ENCODE data around the gene NUDCD3. TPM values are rescaled to one million over a fixed set of nuclear protein-coding genes. Genes with fewer than 3 reads are reported as not detected.

The NUDCD3 gene
- total RNA-seq, 1 donor from 2014 or later, result 35.4 TPM

- peaks cover 7% of the 10 kb centered on the region for H3K27me3 Mint-ChIP-seq (ENCODE audit: insufficient read depth, low read depth)
- Histone ChIP-seq H3K9ac (no peak overlapping the region), H3K27me3 (peaks cover 7% of the 10 kb centered on the region), H4K20me1 (ENCODE audit: low read depth) (no peaks in the 10 kb centered on the region), H3K9me3 (ENCODE audit: low read depth) (no peaks in the 10 kb centered on the region), H3K4me2 (no peak overlapping the region), H3K79me2 (ENCODE audit: low read depth) (no peaks in the 10 kb centered on the region), H3F3A (ENCODE audit: low read depth) (no peaks in the 10 kb centered on the region), H2AFZ (replicated peaks) (no peak overlapping the region), H3K4me1 (no peaks in the 10 kb centered on the region), H3K4me3 (no peak overlapping the region), H3K36me3 (no peaks in the 10 kb centered on the region), H3K27ac (no peak overlapping the region)
- DNase-seq (ENCODE audit: low spot score), result no peak
- no peaks in the 10 kb centered on the region for H3K4me1 Mint-ChIP-seq
- no peak overlapping the region for H3K27ac Mint-ChIP-seq
- no peaks in the 10 kb centered on the region for H3K9me3 Mint-ChIP-seq
- H3K36me3 Mint-ChIP-seq, result no peaks in the 10 kb centered on the region
- no peak for TF ChIP-seq EZH2 (IDR thresholded peaks at IDR 0.05)
- TF ChIP-seq, protein P1, sequence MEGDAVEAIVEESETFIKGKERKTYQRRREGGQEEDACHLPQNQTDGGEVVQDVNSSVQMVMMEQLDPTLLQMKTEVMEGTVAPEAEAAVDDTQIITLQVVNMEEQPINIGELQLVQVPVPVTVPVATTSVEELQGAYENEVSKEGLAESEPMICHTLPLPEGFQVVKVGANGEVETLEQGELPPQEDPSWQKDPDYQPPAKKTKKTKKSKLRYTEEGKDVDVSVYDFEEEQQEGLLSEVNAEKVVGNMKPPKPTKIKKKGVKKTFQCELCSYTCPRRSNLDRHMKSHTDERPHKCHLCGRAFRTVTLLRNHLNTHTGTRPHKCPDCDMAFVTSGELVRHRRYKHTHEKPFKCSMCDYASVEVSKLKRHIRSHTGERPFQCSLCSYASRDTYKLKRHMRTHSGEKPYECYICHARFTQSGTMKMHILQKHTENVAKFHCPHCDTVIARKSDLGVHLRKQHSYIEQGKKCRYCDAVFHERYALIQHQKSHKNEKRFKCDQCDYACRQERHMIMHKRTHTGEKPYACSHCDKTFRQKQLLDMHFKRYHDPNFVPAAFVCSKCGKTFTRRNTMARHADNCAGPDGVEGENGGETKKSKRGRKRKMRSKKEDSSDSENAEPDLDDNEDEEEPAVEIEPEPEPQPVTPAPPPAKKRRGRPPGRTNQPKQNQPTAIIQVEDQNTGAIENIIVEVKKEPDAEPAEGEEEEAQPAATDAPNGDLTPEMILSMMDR (IDR thresholded peaks at IDR 0.05), result no peak
- TF ChIP-seq EZH2phosphoT487 (IDR thresholded peaks at IDR 0.05), result no peak
- H3K4me3 Mint-ChIP-seq, result no peak overlapping the region
Observed at GRCh38 chr7:44375926-44376342, 114.5 kb downstream of the NUDCD3 start.

- no peak overlapping the region for H3K27ac Mint-ChIP-seq
- H3K36me3 ChIP-seq, result no peaks in the 10 kb centered on the region
Observed at GRCh38 chr7:44375236-44375699, 115.2 kb downstream of the NUDCD3 start.

GRCh38 chr7:44374007-44374763 is 116.3 kb downstream of the NUDCD3 start:
- Histone ChIP-seq H3K9me3 (ENCODE audit: low read depth) (no peaks in the 10 kb centered on the region), H3K79me2 (ENCODE audit: low read depth) (no peaks in the 10 kb centered on the region), H3K9ac (no peak overlapping the region), H3F3A (ENCODE audit: low read depth) (no peaks in the 10 kb centered on the region), H4K20me1 (ENCODE audit: low read depth) (no peaks in the 10 kb centered on the region), H3K4me1 (no peaks in the 10 kb centered on the region), H3K4me3 (no peak overlapping the region), H3K27ac (no peak overlapping the region), H3K4me2 (no peak overlapping the region), H2AFZ (replicated peaks) (no peak overlapping the region), H3K36me3 (no peaks in the 10 kb centered on the region), H3K27me3 (peaks cover 14% of the 10 kb centered on the region)
- Mint-ChIP-seq H3K27ac (no peak overlapping the region), H3K27me3 (ENCODE audit: insufficient read depth, low read depth) (peaks cover 7% of the 10 kb centered on the region), H3K9me3 (no peaks in the 10 kb centered on the region), H3K4me1 (no peaks in the 10 kb centered on the region), H3K4me3 (no peak overlapping the region), H3K36me3 (no peaks in the 10 kb centered on the region)
- DNase-seq (ENCODE audit: low spot score), result no peak
- no peak for TF ChIP-seq EZH2 (IDR thresholded peaks at IDR 0.05)
- TF ChIP-seq, protein P1 (IDR thresholded peaks at IDR 0.05), result no peak
- no peak for TF ChIP-seq EZH2phosphoT487 (IDR thresholded peaks at IDR 0.05)

More at GRCh38 chr7:44375236-44375699, 115.2 kb downstream of the NUDCD3 start:
- Histone ChIP-seq H3F3A (ENCODE audit: low read depth) (no peaks in the 10 kb centered on the region), H2AFZ (replicated peaks) (no peak overlapping the region), H3K4me1 (no peaks in the 10 kb centered on the region), H4K20me1 (ENCODE audit: low read depth) (no peaks in the 10 kb centered on the region), H3K9me3 (ENCODE audit: low read depth) (no peaks in the 10 kb centered on the region), H3K4me2 (no peak overlapping the region), H3K27ac (no peak overlapping the region), H3K4me3 (no peak overlapping the region), H3K27me3 (peaks cover 14% of the 10 kb centered on the region), H3K9ac (no peak overlapping the region), H3K79me2 (ENCODE audit: low read depth) (no peaks in the 10 kb centered on the region)
- Mint-ChIP-seq H3K27me3 (ENCODE audit: insufficient read depth, low read depth) (peaks cover 7% of the 10 kb centered on the region), H3K4me3 (no peak overlapping the region), H3K9me3 (no peaks in the 10 kb centered on the region), H3K4me1 (no peaks in the 10 kb centered on the region), H3K36me3 (no peaks in the 10 kb centered on the region)
- peak; percentile 53 for DNase-seq (ENCODE audit: low spot score)
- TF ChIP-seq, protein P1 (IDR thresholded peaks at IDR 0.05), result peak; percentile 58
- no peak for TF ChIP-seq EZH2phosphoT487 (IDR thresholded peaks at IDR 0.05)
- no peak for TF ChIP-seq EZH2 (IDR thresholded peaks at IDR 0.05)
